Upper lobe of left lung (tissue), 6 donors: ENCODE data around the gene ADTRP. TPM values are rescaled to one million over a fixed set of nuclear protein-coding genes. Genes with fewer than 3 reads are reported as not detected.

ENCODE experiments used
- ATAC-seq, 2 donors: fragments of 200-7000 bp; cut with Tn5 transposase; one replicate each; pipeline ENCODE4 v1.9.1; 2022; ENCODE audit warnings: mild to moderate bottlenecking in 2 of 2, moderate library complexity in 2 of 2; ENCODE audit not compliant: low FRiP score in 2 of 2
- DNase-seq, 2 donors: peaks; one replicate each; pipeline ENCODE4 v3.0.0-alpha.2; 2019 to 2020
- H3K27ac ChIP-seq, 4 donors: fragments of 200-600 bp; sonication (generic); one replicate each; pipeline ENCODE4 v1.5.1; 2016 to 2019
- H3K27me3 ChIP-seq, 4 donors: fragments of 200-600 bp; sonication (generic); one replicate each; pipeline ENCODE4 v1.5.1; 2017 to 2019
- H3K36me3 ChIP-seq, 4 donors: fragments of 200-600 bp; sonication (generic); one replicate each; pipeline ENCODE4 v1.5.1; 2016 to 2019
- H3K4me1 ChIP-seq, 4 donors: fragments of 200-600 bp; sonication (generic); one replicate each; pipeline ENCODE4 v1.5.1; 2018 to 2019
- H3K4me3 ChIP-seq, 4 donors: fragments of 200-600 bp; sonication (generic); one replicate each; pipeline ENCODE4 v1.5.1; 2017 to 2019; ENCODE audit warnings: mild to moderate bottlenecking in 2 of 4, moderate library complexity in 1 of 4
- H3K9me3 ChIP-seq, 4 donors: fragments of 200-600 bp; sonication (generic); one replicate each; pipeline ENCODE4 v1.5.1; 2018 to 2019
- EP300 ChIP-seq, 4 donors: sonication (generic); formaldehyde crosslinking; IDR thresholded peaks; one replicate each; pipeline ENCODE4 v1.5.1; 2017; ENCODE audit warnings: antibody characterized with exemption in 4 of 4, control low read depth in 2 of 4
- POLR2A ChIP-seq, 4 donors: fragments of 450-650 bp; IDR thresholded peaks; one replicate each; pipeline ENCODE4 v1.5.1; 2016 to 2017; ENCODE audit warnings: antibody characterized with exemption in 4 of 4, mild to moderate bottlenecking in 2 of 4
- POLR2AphosphoS5 ChIP-seq, 2 donors: sonication (generic); formaldehyde crosslinking; IDR thresholded peaks; one replicate each; pipeline ENCODE4 v1.5.1; 2017; ENCODE audit warnings: antibody characterized with exemption in 2 of 2
- WGBS, 2 donors: methylation state at CpG; one replicate each; pipeline ENCODE4 v1.1.5; 2017 to 2018; 5-methylcytosine and 5-hydroxymethylcytosine counted together
- total RNA-seq, 6 donors: library from RNA; depleted of rRNA in 4 of 6; stranded (reverse); fragments of >200 nt in 4 of 6; gene quantifications; one replicate each; pipeline versions ENCODE4 v1.1.0 to v1.2.1, GENCODE V29; 2016 to 2021
- TF ChIP-seq, protein P1 (sequence below), 6 experiments: fragments of 450-650 bp in 4 of 6; fragments of 200-600 bp in 2 of 6; sonication (generic) in 2 of 6; IDR thresholded peaks; one replicate each; pipeline ENCODE4 v1.5.1; 2016 to 2019; ENCODE audit warnings: antibody characterized with exemption in 6 of 6
- donor health status: DM: no; HTN: no; CAD: no; lungs with moderate emphysema.
- donor health status: DM: no; HTN: yes; CAD: no; lungs with severe emphysema.

Gene ADTRP
- total RNA-seq, 6 donors from 2014 or later, result 3.8 to 21.1 (median 12.8) TPM

DNA sequence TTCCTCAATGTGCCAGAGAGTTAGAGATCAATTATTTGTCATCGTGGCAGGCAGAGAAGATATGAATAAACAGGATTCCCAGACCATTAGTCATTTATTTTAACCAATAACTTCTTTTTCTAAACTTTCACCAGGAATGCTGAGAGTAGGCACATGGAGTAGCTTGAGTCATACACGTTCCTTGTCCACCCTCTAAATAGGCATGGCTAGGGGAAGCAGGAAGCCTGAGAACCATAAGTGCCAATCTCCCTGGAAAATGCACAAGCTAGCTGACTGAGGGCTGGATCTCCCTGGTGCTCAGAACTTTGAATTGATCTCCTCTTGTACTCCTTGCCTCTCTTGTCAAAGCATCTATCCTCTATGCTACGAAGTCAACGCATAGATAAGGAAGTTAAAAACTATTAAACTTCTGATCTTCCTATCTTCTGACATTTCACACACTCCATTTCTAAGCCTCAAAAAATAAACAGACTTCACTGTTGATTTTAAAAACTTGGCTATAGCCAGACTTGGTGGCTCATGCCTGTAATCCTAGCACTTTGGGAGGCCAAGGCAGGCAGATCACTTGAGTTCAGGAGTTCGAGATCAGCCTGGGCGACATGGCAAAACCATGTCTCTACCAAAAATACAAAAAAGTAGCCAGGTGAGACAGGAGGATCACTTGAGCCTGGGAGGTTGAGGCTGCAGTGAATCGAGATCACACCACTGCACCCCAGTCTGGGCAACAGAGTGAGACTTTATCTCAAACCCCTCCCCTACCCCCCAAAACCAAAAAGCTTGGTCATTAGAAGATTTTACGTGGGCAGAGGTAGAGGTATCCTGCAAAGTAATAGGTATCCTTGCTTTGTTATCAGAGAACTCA lies 11.8 kb downstream of the ADTRP start:
- no peaks in the 10 kb centered on the region for H3K27me3 ChIP-seq
- ATAC-seq (peak; percentile 59 to 62), DNase-seq (no peak)
- TF ChIP-seq POLR2A (IDR thresholded peaks at IDR 0.05) (no peak), EP300 (IDR thresholded peaks at IDR 0.05) (no peak), POLR2AphosphoS5 (IDR thresholded peaks at IDR 0.05) (no peak)
- TF ChIP-seq, protein P1, sequence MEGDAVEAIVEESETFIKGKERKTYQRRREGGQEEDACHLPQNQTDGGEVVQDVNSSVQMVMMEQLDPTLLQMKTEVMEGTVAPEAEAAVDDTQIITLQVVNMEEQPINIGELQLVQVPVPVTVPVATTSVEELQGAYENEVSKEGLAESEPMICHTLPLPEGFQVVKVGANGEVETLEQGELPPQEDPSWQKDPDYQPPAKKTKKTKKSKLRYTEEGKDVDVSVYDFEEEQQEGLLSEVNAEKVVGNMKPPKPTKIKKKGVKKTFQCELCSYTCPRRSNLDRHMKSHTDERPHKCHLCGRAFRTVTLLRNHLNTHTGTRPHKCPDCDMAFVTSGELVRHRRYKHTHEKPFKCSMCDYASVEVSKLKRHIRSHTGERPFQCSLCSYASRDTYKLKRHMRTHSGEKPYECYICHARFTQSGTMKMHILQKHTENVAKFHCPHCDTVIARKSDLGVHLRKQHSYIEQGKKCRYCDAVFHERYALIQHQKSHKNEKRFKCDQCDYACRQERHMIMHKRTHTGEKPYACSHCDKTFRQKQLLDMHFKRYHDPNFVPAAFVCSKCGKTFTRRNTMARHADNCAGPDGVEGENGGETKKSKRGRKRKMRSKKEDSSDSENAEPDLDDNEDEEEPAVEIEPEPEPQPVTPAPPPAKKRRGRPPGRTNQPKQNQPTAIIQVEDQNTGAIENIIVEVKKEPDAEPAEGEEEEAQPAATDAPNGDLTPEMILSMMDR (IDR thresholded peaks at IDR 0.05), result no peak
- 56 to 61% methylated on average over 8 of the region's 8 CpGs for WGBS, 2 donors
- H3K36me3 ChIP-seq, result no peaks in the 10 kb centered on the region
- no peaks in the 10 kb centered on the region for H3K9me3 ChIP-seq
- H3K27ac ChIP-seq, result peak overlapping the region in 3 of 4 donors; percentile 13 to 29 (median 19)
- H3K4me1 ChIP-seq, result peaks cover 12 to 37% (median 21%) of the 10 kb centered on the region in 4 donors
- H3K4me3 ChIP-seq, result no peak overlapping the region

DNA sequence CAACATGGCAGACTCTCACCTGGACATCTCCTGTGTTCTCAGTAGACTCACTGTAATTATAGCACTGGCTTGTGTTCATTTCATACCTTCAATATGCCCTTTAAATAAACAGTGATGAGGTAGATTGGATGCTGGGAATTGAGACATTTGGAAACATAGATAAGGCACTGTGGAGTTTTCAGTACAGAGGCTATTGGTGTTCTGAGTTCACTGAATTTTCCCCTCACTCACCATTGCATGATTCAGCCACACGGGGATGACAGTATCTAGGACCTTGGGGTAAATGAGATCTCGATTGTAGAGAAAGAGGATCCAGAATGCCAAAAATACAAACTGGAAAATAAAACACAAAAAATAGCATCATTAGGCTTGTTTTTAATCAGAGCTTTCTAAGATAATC lies 12.6 kb downstream of the ADTRP start:
- H3K27me3 ChIP-seq, result no peaks in the 10 kb centered on the region
- ATAC-seq (no peak), DNase-seq (no peak)
- no peak overlapping the region for H3K4me3 ChIP-seq
- no peaks in the 10 kb centered on the region for H3K36me3 ChIP-seq
- no peaks in the 10 kb centered on the region for H3K9me3 ChIP-seq
- 69 to 81% methylated on average over 2 of the region's 2 CpGs for WGBS, 2 donors
- no peak overlapping the region for H3K27ac ChIP-seq
- TF ChIP-seq POLR2A (IDR thresholded peaks at IDR 0.05) (no peak), EP300 (IDR thresholded peaks at IDR 0.05) (no peak), POLR2AphosphoS5 (IDR thresholded peaks at IDR 0.05) (no peak)
- TF ChIP-seq, protein P1 (IDR thresholded peaks at IDR 0.05), result no peak
- H3K4me1 ChIP-seq, result peaks cover 9 to 34% (median 21%) of the 10 kb centered on the region in 4 donors

DNA sequence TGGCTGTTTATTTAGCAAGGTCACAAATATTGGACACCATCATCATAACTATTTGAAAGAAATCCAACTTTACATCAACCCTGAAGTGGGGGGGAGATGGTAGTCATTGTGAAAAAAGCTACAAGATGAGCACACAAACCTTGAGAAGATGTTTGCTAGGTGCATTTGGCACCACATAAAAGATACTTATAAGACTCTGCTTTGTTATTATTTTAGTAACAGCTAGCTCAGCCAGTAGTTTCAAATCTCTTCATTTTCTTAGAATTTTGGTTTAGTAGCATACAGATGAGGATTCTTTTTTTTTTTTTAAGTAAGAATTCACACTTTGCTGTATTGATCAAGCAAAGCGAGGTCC lies 14.4 kb downstream of the ADTRP start:
- ATAC-seq (no peak), DNase-seq (no peak)
- 82 to 93% methylated on average over 1 of the region's 1 CpG for WGBS, 2 donors
- no peak overlapping the region for H3K27ac ChIP-seq
- peaks cover 5 to 28% (median 17%) of the 10 kb centered on the region in 4 donors for H3K4me1 ChIP-seq
- no peaks in the 10 kb centered on the region for H3K27me3 ChIP-seq
- no peak overlapping the region for H3K4me3 ChIP-seq
- no peaks in the 10 kb centered on the region for H3K9me3 ChIP-seq
- no peaks in the 10 kb centered on the region for H3K36me3 ChIP-seq
- TF ChIP-seq, protein P1 (IDR thresholded peaks at IDR 0.05), result no peak
- TF ChIP-seq POLR2AphosphoS5 (IDR thresholded peaks at IDR 0.05) (no peak), POLR2A (IDR thresholded peaks at IDR 0.05) (no peak), EP300 (IDR thresholded peaks at IDR 0.05) (no peak)

DNA sequence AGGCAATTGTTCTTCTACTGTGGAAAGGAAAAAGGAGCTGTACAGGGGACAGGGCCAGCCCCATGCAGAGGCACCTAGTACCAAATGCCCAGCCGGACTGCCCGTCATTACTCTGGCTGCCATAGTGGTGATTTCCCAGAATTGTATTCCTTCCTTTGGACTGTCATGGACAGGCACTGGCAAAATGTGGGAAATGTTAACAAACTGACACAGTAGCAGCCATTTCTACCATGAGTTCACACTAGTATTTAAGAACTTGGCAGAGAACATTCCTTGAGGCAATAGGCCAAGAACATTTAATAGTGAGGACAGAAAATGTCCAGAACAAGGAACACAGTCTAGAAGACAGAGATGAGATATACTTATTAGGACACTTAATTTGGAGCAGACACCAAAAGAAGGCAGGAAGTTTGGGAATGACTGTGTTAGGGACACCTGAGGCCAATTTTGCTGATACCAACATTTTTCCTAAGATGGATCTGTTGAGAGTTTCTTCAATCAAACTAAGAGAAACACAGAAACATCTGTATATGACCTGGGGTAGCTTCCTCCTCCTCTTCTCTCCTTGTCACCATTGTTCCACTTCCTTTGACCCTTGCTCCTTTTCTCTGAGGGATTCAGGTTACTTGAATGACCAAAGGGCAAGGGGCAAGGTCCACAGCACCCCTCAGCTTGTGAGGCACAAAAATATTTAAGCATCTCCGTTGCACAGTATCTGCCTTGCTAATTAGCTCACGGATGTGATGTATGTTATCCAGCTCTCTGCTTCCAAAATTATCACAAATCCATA lies 14.9 kb downstream of the ADTRP start:
- H3K27ac ChIP-seq, result no peak overlapping the region

DNA sequence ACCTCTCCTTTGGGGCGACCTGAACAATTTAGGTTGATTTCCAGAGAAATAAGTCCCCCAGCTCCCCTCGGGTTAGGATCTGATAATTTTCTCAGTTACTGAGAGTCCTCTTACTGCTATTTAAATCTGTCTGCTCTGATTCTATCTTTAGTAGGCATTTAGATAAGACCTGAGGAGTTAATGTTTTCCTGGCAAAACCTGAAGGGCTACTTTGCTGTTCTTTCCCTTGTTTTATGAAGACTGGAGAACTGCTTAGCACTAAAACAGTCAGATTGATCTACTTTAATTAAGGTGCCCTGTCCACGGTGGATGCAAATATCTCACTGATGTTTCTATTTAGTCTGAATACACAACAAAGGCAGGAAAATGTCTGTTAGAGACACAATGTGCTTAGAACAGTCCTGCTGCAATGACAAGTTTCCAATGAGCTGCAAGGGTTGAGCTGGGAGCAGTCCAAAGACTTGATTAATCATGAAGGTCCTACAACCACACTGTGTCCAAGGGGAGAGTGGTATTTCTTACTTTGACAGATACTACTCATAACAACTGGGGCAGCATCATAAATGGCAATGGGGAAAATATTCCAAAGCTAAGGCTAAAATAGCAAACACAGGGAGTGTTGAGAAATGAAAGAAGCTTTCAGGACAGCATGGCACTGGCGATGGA lies 15.7 kb downstream of the ADTRP start:
- peak in 1 of 2 donors; percentile 52 for ATAC-seq
- no peak for DNase-seq

More for the DNA sequence above, 14.9 kb downstream of the ADTRP start:
- no peaks in the 10 kb centered on the region for H3K9me3 ChIP-seq
- no peaks in the 10 kb centered on the region for H3K27me3 ChIP-seq
- ATAC-seq (no peak), DNase-seq (no peak)
- H3K36me3 ChIP-seq, result no peaks in the 10 kb centered on the region
- 79 to 84% methylated on average over 4 of the region's 4 CpGs for WGBS, 2 donors
- TF ChIP-seq EP300 (IDR thresholded peaks at IDR 0.05) (no peak), POLR2A (IDR thresholded peaks at IDR 0.05) (no peak)
- no peak overlapping the region for H3K4me3 ChIP-seq
- H3K4me1 ChIP-seq, result peaks cover 5 to 28% (median 17%) of the 10 kb centered on the region in 4 donors

More for the DNA sequence above, 15.7 kb downstream of the ADTRP start:
- no peaks in the 10 kb centered on the region for H3K9me3 ChIP-seq
- H3K27me3 ChIP-seq, result no peaks in the 10 kb centered on the region
- H3K4me3 ChIP-seq, result no peak overlapping the region
- H3K4me1 ChIP-seq, result peaks cover 5 to 28% (median 17%) of the 10 kb centered on the region in 4 donors
- no peaks in the 10 kb centered on the region for H3K36me3 ChIP-seq
- TF ChIP-seq, protein P1 (IDR thresholded peaks at IDR 0.05), result no peak
- TF ChIP-seq POLR2A (IDR thresholded peaks at IDR 0.05), result no peak
- TF ChIP-seq EP300 (IDR thresholded peaks at IDR 0.05), result no peak
- TF ChIP-seq POLR2AphosphoS5 (IDR thresholded peaks at IDR 0.05), result no peak
- 40 to 61% methylated on average over 4 of the region's 4 CpGs for WGBS, 2 donors
- H3K27ac ChIP-seq, result no peak overlapping the region
